Measurements from ENCODE around the gene DNAI4. TPM values are rescaled to one million over a fixed set of nuclear protein-coding genes. Genes with fewer than 3 reads are reported as not detected.
"Not testable (repeated sequence)": the region's sequence is repeated elsewhere in the genome, so short reads cannot be mapped to it uniquely, and the experiment has no call there.

DNAI4 gene
- total RNA-seq (1 to 10 TPM; 5.0 to 8.8 TPM), total RNA-seq (0.41 to 8.0 (median 4.1) reads per million in 172 experiments)
- 0.92 TPM for polyA plus RNA-seq (2013, experiment 1 of 2)
- 1.8 TPM for polyA plus RNA-seq (2013, experiment 2 of 2)

- peak within 1 kb of the TSS; percentile 98 for H3K27ac Mint-ChIP-seq
- Histone ChIP-seq H3K27me3 (ENCODE audit: control insufficient read depth in 1 of 2, insufficient read depth in 2 of 2, low read length in 2 of 2) (no peaks in the 10 kb centered on the region), H3K4me3 (ENCODE audit: low read length) (peak within 1 kb of the TSS; percentile 92), H3K36me3 (ENCODE audit: insufficient read depth, low read length) (no peaks in the 10 kb centered on the region), H3K9me3 (ENCODE audit: control insufficient read depth in 1 of 2, insufficient read depth in 1 of 2, low read length in 2 of 2) (no peaks in the 10 kb centered on the region), H3K4me1 (ENCODE audit: insufficient read depth, low read length) (peaks cover 24% of the 10 kb centered on the region), H3K27ac (ENCODE audit: low read depth in 1 of 2, low read length in 2 of 2) (peak within 1 kb of the TSS; percentile 95 to 99)
- peaks cover 67% of the 10 kb centered on the region for H3K4me1 Mint-ChIP-seq (ENCODE audit: low read depth)
- H3K4me3 Mint-ChIP-seq = peak within 1 kb of the TSS; percentile 97
- no peaks in the 10 kb centered on the region for H3K27me3 Mint-ChIP-seq
- no peaks in the 10 kb centered on the region for H3K9me3 Mint-ChIP-seq
- ATAC-seq (ENCODE audit: poor library complexity) (peak; percentile 89), DNase-seq (peak; percentile 90 to 99 (median 95))
- H3K36me3 Mint-ChIP-seq (ENCODE audit: low read depth) = peaks cover 25% of the 10 kb centered on the region
- POLR2A ChIA-PET = interaction anchor here (0.8 to 3.5 kb wide), 25 partner anchors 8 to 1958 kb away, joined by 3 to 23 read pairs (median 4); partner anchors contain the start of genes GADD45A, JAK1, SERBP1 and SLC35D1
- CTCF ChIA-PET = interaction anchor here (0.6 to 1.2 kb wide), 4 partner anchors 32 to 785 kb away, joined by 3 read pairs; no protein-coding TSS in a partner anchor
- intact Hi-C loops (cut with DNase I, micrococcal nuclease) = loop anchor here (5.0 to 10.0 kb wide), 4 partner anchors 37 to 507 kb away; partner anchors contain the start of gene SERBP1 (in 1 of the 2)
- no peak for TF ChIP-seq CTCF (IDR thresholded peaks at IDR 0.05)
Observed at GRCh38 chr1:66924756-66925557, at the start of gene DNAI4, which contains the start of gene MIER1. Gene DNAI4 (minus strand): TSS chr1:66924856. CDS start chr1:66924831, 25 bp downstream. Gene MIER1 (plus strand): TSS chr1:66924990. CDS start chr1:66925029, 39 bp downstream.

GRCh38 chr1:66968574-66968973 lies 43.9 kb upstream of the DNAI4 start:
- peaks cover 43% of the 10 kb centered on the region for H3K4me1 Mint-ChIP-seq (ENCODE audit: low read depth)
- intact Hi-C loops (cut with DNase I, micrococcal nuclease) = loop anchor here in 1 of 2 experiments (5.0 to 10.0 kb wide), 2 partner anchors 36 to 204 kb away; no protein-coding TSS in a partner anchor
- DNase-seq = no peak
- Histone ChIP-seq H3K27ac (ENCODE audit: low read depth in 1 of 2, low read length in 2 of 2) (no peak overlapping the region), H3K4me1 (ENCODE audit: insufficient read depth, low read length) (no peaks in the 10 kb centered on the region), H3K4me3 (ENCODE audit: low read length) (no peak overlapping the region), H3K27me3 (ENCODE audit: control insufficient read depth in 1 of 2, insufficient read depth in 2 of 2, low read length in 2 of 2) (no peaks in the 10 kb centered on the region), H3K36me3 (ENCODE audit: insufficient read depth, low read length) (peaks cover 80% of the 10 kb centered on the region), H3K9me3 (ENCODE audit: control insufficient read depth in 1 of 2, insufficient read depth in 1 of 2, low read length in 2 of 2) (no peaks in the 10 kb centered on the region)
- no peaks in the 10 kb centered on the region for H3K9me3 Mint-ChIP-seq
- no peak overlapping the region for H3K27ac Mint-ChIP-seq
- ChIA-PET CTCF (no interaction called here), POLR2A (no interaction called here)
- H3K27me3 Mint-ChIP-seq = no peaks in the 10 kb centered on the region
- no peak for ATAC-seq (ENCODE audit: poor library complexity)
- no peak for TF ChIP-seq CTCF (IDR thresholded peaks at IDR 0.05)
- H3K36me3 Mint-ChIP-seq (ENCODE audit: low read depth) = peaks cover 95% of the 10 kb centered on the region
- no peak overlapping the region for H3K4me3 Mint-ChIP-seq

GRCh38 chr1:66966188-66966873 lies 41.7 kb upstream of the DNAI4 start:
- H3K4me1 ChIP-seq (ENCODE audit: insufficient read depth, low read length); H3K9me3 ChIP-seq (ENCODE audit: control insufficient read depth in 1 of 2, insufficient read depth in 1 of 2, low read length in 2 of 2); ATAC-seq (ENCODE audit: poor library complexity); H3K4me3 ChIP-seq (ENCODE audit: low read length); CTCF ChIA-PET; H3K4me3 Mint-ChIP-seq; H3K27me3 ChIP-seq (ENCODE audit: control insufficient read depth in 1 of 2, insufficient read depth in 2 of 2, low read length in 2 of 2); H3K27me3 Mint-ChIP-seq; H3K9me3 Mint-ChIP-seq; H3K27ac ChIP-seq (ENCODE audit: low read depth in 1 of 2, low read length in 2 of 2); POLR2A ChIA-PET; DNase-seq: not testable (repeated sequence)
- Mint-ChIP-seq H3K4me1 (ENCODE audit: low read depth) (peaks cover 43% of the 10 kb centered on the region), H3K27ac (peak overlapping the region; percentile 37), H3K36me3 (ENCODE audit: low read depth) (peaks cover 98% of the 10 kb centered on the region)
- peaks cover 81% of the 10 kb centered on the region for H3K36me3 ChIP-seq (ENCODE audit: insufficient read depth, low read length)
- intact Hi-C loops (cut with DNase I, micrococcal nuclease) = loop anchor here in 1 of 2 experiments (5.0 to 10.0 kb wide), 2 partner anchors 34 to 202 kb away; no protein-coding TSS in a partner anchor

Measured in CD4-positive, alpha-beta T cell (primary cell).